GM12878 (cell line): ENCODE results near the gene DCTN5.

Experiments
- CEBPB ChIP-seq, 2 experiments: fragments of 150-350 bp in 1 of 2; IDR thresholded peaks; 2 replicates each; pipeline ENCODE4 v1.6.1; 2012 to 2014; ENCODE audit warnings: low read depth in 2 of 2, low read length in 2 of 2, borderline replicate concordance in 1 of 2, inconsistent platforms in 1 of 2
- CTCF ChIP-seq, 3 experiments: IDR thresholded peaks in 2 of 3; conservative IDR thresholded peaks in 1 of 3; 2 replicates each; pipeline ENCODE4 v1.5.1; 2011; ENCODE audit warnings: low read depth in 3 of 3, low read length in 3 of 3, mild to moderate bottlenecking in 3 of 3, control low read depth in 2 of 3, moderate library complexity in 2 of 3, inconsistent platforms in 1 of 3, mixed read lengths in 1 of 3; ENCODE audit not compliant: control insufficient read depth in 2 of 3, insufficient read depth in 1 of 3; ENCODE audit errors: extremely low read depth in 1 of 3
- EZH2 ChIP-seq: IDR thresholded peaks from 2 replicates; pipeline ENCODE4 v1.6.1; 2012; ENCODE audit warnings: low read depth, mild to moderate bottlenecking, control low read depth, inconsistent platforms, low read length, borderline replicate concordance; ENCODE audit not compliant: control insufficient read depth
- FOXM1 ChIP-seq: IDR thresholded peaks from 2 replicates; pipeline ENCODE4 v1.6.1; 2012; ENCODE audit warnings: low read depth, mild to moderate bottlenecking, inconsistent platforms, low read length, moderate library complexity
- JUND ChIP-seq: IDR thresholded peaks from 2 replicates; pipeline ENCODE4 v1.6.1; 2012; ENCODE audit warnings: low read depth, mild to moderate bottlenecking, low read length, improper control_type of control experiment, moderate library complexity
- KDM1A ChIP-seq: fragments of 200-600 bp; sonication (generic); IDR thresholded peaks from 2 replicates; pipeline ENCODE4 v1.6.1; 2016; ENCODE audit warnings: borderline replicate concordance
- NRF1 ChIP-seq: conservative IDR thresholded peaks from 2 replicates; pipeline ENCODE4 v1.6.1; 2011; ENCODE audit warnings: mild to moderate bottlenecking, low read depth, low read length, improper control_type of control experiment
- POLR2A ChIP-seq: IDR thresholded peaks from 2 replicates; pipeline ENCODE4 v1.6.1; 2011; ENCODE audit warnings: low read depth, mild to moderate bottlenecking, low read length
- POLR2AphosphoS5 ChIP-seq: IDR thresholded peaks from 2 replicates; pipeline ENCODE4 v1.6.1; 2011; ENCODE audit warnings: mild to moderate bottlenecking, low read length, inconsistent platforms
- REST ChIP-seq: IDR thresholded peaks from 2 replicates; pipeline ENCODE4 v1.6.1; 2012; ENCODE audit warnings: mild to moderate bottlenecking, low read depth, low read length
- YY1 ChIP-seq: IDR thresholded peaks from 2 replicates; pipeline ENCODE4 v1.6.1; 2011; ENCODE audit warnings: low read depth, mild to moderate bottlenecking, low read length

- no peak for TF ChIP-seq KDM1A
- no peak for TF ChIP-seq CTCF (IDR thresholded peaks at IDR 0.05 in 2 of 3, conservative IDR thresholded peaks at IDR 0.05 in 1 of 3; ENCODE audit: control insufficient read depth in 2 of 3, extremely low read depth in 1 of 3, insufficient read depth in 1 of 3, low read depth in 3 of 3, low read length in 3 of 3)
- no peak for TF ChIP-seq YY1
- no peak for TF ChIP-seq CEBPB (IDR thresholded peaks at IDR 0.05; ENCODE audit: borderline replicate concordance in 1 of 2, low read depth in 2 of 2, low read length in 2 of 2)
- no peak for TF ChIP-seq NRF1
- TF ChIP-seq POLR2A, result no peak
- no peak for TF ChIP-seq FOXM1
- no peak for TF ChIP-seq REST
- no peak for TF ChIP-seq EZH2
- TF ChIP-seq POLR2AphosphoS5, result no peak
- no peak for TF ChIP-seq JUND
Observed at GRCh38 chr16:23702951-23703350, 61.7 kb downstream of the DCTN5 start.
